Islet of Langerhans (tissue), 1 donor: Measurements from ENCODE around the gene TIMELESS.
"Not testable (repeated sequence)": the region's sequence is repeated elsewhere in the genome, so short reads cannot be mapped to it uniquely, and the experiment has no call there.

Experiments
- FAIRE-seq: peaks from one replicate; lab custom pipeline; 2011; peaks lifted over from hg19 to GRCh38; lab: Jason Lieb, UNC

TIMELESS gene, protein sequence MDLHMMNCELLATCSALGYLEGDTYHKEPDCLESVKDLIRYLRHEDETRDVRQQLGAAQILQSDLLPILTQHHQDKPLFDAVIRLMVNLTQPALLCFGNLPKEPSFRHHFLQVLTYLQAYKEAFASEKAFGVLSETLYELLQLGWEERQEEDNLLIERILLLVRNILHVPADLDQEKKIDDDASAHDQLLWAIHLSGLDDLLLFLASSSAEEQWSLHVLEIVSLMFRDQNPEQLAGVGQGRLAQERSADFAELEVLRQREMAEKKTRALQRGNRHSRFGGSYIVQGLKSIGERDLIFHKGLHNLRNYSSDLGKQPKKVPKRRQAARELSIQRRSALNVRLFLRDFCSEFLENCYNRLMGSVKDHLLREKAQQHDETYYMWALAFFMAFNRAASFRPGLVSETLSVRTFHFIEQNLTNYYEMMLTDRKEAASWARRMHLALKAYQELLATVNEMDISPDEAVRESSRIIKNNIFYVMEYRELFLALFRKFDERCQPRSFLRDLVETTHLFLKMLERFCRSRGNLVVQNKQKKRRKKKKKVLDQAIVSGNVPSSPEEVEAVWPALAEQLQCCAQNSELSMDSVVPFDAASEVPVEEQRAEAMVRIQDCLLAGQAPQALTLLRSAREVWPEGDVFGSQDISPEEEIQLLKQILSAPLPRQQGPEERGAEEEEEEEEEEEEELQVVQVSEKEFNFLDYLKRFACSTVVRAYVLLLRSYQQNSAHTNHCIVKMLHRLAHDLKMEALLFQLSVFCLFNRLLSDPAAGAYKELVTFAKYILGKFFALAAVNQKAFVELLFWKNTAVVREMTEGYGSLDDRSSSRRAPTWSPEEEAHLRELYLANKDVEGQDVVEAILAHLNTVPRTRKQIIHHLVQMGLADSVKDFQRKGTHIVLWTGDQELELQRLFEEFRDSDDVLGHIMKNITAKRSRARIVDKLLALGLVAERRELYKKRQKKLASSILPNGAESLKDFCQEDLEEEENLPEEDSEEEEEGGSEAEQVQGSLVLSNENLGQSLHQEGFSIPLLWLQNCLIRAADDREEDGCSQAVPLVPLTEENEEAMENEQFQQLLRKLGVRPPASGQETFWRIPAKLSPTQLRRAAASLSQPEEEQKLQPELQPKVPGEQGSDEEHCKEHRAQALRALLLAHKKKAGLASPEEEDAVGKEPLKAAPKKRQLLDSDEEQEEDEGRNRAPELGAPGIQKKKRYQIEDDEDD

DNA sequence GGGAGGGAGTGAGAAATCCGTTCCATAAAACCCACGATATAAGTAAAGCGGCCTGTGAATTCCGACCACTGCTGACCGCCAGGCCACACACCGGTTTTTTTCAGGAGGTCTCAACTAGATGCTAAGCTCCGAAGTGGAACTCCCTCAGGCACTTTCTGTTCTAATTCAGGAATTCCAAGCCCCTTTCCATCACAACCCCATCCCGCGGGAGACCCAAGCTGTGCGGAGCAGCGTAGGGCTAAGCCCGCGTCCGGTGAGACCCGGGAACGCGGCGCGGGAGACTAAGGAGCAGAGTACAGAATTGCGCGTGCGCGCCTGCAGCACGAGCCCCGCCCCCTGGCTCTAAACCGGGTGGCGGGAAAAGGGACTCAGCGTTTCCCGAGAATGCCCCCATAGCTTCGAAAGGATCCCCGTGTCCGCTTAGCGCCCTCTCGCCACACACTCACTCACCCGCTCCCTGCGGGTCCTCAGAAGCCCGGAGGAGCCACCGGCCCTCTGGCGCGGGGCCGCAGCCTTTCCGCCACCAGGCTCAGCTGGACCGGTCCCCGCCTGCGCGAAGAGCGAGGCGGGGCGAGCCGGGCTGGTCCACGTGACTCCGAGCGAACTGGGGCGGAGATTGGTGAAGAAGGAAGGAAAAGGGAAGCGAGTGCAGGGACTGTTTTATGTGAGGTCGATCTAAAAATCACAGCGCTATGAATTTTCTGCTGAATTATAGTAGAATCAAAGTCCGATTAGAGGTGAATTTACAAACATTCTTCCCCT, at the start of gene TIMELESS:
Gene TIMELESS (minus strand): TSS at position 567 of the 762 bp plus-strand sequence. CDS start 15,256 bp downstream, outside the sequence.
- peak; percentile 79 for FAIRE-seq

DNA sequence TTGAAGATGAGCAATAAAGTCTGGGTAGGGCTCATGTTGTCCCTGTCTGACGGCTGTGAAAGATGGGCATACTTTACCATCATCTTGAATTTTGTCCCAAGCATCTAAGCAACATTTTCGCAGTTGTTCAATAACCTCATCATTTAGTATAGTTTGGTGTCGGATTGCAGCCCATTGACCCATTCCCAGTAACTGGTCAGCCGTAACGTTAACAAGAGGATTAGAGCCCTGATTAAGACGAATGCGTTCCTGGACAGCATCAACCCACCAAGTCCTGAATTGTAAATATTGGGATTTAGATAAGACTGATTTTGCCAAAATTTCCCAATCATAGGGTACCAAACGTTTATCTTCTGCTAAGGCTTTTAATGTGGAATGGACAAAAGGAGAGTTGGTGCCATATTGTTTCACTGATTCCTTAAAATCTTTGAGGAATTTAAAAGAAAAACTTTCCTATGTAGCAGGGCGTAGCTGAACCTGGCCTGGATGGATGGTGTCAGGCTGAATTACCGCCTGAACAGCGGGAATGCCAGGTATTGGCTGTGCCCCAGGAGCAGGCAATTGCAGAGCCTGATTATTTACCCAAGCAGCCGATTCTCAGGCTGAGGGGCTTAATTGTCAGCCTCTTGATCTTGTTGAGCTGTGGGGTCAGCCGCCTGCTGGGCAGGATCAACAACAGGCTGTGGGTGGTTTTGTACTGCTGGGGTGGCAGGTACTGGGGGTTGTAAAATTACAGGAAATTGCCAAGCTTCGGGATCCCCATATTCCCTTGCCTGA, 49.1 kb upstream of the TIMELESS start:
- not testable (repeated sequence) for FAIRE-seq

DNA sequence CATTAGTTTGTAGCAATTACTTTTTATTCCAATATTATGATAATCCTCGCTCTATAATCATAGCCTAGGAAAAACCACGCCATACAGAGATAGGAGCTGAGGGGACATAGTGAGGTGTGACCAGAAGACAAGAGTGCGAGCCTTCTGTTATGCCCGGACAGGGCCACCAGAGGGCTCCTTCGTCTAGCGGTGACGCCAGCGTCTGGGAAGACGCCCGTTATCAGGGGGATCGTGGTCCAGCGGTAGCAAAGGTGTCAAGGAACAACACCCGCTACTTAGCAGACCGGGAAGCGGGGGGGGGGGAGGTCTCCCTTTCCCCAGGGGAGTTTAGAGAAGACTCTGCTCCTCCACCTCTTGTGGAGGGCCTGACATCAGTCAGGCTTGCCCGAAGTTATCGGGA, 47.5 kb upstream of the TIMELESS start:
- not testable (repeated sequence) for FAIRE-seq

DNA sequence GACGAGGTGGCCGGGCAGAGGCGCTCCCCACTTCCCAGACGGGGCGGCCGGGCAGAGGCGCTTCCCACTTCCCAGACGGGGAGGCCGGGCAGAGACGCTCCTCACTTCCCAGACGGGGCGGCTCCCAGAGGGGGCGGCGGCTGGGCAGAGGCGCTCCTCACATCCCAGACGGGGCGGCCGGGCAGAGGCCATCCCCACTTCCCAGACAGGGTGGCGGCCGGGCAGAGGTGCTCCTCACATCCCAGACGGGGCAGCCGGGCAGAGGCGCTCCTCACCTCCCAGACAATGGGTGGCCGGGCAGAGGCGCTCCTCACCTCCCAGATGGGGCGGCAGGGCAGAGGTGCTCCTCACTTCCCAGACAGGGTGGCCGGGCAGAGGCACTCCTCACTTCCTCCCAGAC, 45.3 kb upstream of the TIMELESS start:
- not testable (repeated sequence) for FAIRE-seq

DNA sequence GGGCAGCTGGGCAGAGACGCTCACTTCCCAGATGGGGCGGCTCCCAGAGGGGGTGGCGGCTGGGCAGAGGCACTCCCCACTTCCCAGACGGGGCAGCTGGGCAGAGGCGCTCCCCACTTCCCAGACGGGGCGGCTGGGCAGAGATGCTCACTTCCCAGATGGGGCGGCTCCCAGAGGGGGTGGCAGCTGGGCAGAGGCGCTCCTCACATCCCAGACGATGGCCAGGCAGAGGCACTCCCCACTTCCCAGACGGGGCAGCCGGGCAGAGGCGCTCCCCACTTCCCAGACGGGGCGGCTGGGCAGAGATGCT, 44.8 kb upstream of the TIMELESS start:
- FAIRE-seq, result not testable (repeated sequence)

DNA sequence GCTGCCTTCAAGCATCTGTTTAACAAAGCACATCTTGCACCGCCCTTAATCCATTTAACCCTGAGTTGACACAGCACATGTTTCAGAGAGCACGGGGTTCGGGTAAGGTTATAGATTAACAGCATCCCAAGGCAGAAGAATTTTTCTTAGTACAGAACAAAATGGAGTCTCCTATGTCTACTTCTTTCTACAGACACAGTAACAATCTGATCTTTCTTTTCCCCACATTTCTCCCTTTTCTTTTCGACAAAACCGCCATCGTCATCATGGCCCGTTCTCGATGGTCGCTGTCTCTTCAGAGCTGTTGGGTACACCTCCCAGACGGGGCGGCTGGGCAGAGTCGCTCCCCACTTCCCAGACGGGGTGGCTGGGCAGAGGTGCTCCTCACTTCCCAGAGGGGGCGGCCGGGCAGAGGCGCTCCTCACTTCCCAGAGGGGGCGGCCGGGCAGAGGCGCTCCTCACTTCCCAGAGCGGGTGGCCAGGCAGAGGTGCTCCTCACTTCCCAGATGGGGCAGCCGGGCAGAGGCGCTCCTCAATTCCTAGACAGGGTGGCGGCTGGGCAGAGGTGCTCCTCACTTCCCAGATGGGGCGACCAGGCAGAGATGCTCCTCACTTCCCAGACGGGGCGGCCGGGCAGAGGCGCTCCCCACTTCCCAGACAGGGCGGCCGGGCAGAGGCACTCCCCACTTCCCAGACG, 44.3 kb upstream of the TIMELESS start:
- FAIRE-seq, result not testable (repeated sequence)

DNA sequence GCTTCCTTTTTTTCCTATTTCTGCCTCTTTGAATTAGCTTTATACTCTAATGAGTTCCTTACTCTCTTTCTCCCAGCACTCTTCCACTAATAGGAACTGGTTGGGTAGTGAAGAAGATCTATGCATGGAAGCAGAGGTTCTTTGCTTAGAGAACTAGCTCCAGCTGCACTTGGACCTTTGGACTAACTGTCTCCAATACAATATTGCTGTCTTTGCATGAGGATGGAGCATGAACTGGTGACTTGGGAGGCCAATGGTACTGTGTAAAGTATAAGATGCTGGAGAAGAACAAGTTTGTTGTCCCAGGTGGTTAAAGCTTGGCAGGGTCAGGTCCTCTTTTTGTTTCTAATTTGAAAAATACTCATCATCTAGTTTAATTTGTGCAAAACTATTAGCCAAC, 41.1 kb upstream of the TIMELESS start:
- no peak for FAIRE-seq

DNA sequence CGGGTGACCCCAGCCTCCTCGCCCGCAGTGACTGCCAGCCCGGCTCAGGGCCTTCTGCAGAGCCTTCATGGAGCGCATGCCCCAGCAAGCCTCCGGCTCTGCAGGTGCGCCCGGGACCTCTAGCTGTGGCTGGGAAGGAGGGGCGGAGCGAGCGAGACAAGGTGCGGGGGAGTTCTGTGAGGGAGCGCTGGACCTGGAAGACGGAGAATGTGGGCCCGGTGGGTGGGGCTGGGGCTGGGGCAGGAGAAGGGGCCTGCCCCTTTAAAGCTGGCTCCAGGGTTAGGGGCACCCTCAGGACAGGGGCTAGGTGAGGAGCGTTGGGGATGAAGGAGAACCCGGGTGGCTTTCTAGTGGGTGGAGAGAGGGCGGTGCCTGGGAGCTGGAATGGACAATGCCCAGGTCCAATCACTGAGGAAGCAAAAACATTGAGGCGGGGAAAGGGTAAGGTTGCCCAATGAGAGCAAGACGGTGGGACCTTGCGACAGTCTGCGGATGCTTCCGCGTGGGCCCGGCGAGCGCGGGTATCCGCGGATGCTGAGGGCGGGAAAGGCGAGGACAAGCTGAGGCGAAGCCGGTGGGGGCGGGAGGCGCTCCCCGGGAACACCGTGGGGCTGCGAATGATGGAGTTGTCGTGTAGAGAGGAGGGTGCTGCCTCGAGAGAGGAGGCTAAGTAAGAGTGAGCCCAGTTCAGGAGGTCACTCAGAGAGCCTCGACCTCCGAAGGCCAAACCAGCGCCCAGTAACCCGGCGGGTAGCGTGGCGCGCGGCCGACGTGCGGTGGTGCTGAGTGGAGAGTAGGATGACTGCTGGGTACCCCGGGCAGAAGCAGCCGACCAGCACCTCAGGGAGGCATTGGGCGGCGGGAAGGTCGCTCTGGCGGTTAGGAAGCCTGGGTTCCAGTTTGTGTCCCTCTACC, 39.1 kb upstream of the TIMELESS start, which contains the start of gene GLS2:
Gene GLS2 (minus strand): TSS at position 121 of the 915 bp plus-strand sequence. CDS start 43 bp downstream, at position 78.
- FAIRE-seq, result peak; percentile 76

DNA sequence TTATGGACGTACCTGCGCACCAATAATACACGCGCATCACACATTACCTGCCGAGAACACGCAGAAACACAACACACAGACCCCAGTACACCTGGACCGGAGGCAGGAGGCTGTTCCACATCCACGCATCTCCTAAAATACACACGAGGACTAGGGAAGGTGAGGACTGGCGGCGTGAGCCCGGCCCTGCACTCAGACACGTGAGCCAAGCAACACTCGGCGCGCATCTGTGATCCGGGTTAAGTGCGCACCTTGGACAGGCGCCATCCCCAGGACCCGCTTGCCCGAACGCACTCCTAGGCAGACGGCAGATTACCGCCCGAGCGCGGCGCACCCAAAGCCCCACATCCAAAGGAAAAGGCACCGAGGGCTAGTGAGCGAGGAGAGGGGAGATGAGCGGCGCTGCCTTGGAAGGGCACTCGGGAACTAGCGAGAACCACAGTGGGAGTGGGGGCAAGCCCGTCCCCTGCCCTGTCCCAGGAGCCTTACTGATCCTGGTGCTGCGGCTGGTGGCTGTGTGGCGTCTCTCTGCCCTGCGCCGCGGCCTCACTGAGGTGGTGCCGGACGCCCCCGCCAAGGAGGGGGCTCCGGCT, 38.3 kb upstream of the TIMELESS start:
- no peak for FAIRE-seq

DNA sequence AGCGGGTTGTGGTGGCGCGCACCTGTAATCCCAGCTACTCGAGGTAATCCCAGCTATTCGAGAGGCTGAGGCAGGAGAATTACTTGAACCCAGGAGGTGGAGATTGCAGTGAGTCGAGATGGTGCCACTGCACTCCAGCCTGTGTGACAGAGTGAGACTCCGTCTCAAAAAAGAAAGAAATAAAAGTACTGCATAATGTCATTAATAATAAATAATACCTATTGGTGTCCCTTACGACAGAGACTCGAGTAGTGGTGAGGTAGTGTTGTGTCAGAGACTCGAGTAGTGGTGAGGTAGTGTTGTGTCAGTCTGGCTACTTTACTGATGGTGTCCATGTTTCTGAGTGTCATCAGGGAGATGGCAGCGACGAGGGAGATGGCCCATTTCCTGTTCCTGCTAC, 37.5 kb upstream of the TIMELESS start:
- FAIRE-seq, result no peak

DNA sequence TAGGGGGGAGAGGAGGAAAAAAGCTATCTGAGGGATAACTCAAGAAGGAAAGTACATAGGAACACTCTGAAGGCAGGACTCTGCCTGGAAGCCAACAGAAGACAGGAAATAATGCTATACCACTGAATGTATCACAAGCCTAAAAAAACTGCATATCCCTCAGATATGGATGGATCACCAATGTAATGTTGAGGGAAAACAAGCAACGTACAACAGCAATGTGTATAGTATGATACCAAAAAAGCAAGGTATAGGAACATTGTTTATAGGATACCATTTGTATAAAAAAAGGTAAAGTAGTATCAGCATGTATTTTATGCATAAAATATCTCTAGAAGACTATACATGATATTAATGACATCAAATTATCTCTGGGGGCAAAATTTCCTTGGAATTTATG, 35.3 kb upstream of the TIMELESS start:
- no peak for FAIRE-seq

DNA sequence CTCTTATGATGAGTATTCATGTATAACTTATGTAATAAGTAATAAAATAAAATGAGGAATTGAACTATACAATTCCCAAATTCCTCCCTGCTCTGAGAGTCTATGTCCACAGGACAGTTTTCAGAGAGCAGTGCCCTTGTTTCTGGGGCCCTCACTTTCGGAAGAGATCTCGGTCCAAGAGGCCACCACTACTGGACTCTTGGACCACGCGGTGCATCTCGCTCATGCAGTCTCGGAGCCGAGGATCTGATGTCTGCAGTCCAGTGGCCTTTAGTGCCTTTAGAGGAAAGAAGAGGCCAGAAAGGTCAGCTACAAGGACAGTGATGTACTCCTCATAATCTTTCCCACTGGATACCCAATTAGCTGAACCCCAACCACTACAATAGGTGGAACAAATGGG, 30.4 kb upstream of the TIMELESS start:
- no peak for FAIRE-seq

DNA sequence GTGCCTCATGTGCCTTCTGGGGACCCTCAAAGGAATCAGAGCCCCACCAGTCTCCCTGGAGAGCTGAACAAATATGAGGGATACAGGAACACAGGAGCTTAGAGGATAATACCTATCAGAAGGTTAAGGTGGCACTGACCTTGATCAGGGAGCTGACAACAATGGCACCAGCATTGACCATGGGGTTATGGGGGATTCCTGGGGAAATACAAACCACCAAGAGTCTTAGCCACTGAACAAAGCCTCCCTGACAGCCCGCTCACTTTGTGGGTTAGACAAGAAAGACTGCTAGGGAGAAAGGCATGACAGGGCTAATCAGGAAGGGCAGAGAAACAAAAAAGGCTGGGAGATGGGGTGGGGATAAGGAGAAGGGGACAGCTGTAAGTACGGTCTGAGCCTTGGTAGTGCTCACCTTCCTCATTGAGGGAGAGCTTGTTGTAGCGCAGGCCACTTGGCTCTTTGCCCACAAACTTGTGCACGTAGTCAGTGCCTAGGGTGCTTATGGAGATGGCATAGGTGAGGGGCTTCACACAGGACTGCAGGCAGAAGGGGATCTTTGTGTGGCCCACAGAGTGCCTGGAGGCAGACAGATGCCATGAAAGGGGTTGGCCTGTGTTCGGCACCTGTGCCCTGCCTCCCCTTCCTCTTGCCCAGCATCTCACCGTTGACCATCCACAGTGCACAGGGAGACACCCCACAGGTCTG, 28.4 kb upstream of the TIMELESS start:
- no peak for FAIRE-seq

DNA sequence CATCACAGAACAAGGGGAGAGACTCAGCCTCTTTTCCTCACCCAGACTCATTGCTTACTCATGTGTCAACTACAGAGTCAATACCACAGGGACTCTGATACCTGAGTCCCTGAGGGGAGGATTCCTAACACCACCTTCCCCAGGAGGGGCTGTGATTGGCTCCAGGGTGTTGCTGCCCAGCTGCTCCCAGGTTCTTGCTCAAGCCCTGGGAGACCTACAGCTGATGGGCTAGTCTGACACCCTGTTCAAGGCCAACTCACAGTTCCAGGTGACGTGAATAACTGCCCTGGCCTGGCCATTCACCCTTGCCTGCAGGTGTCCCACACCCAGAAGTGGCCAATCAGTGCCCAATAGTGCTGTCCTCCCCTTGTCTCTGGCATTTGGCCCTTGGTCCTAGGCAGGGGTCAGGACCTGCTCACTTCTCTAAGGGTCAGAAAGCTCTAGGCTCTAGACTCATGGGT, 27.8 kb upstream of the TIMELESS start:
- FAIRE-seq, result no peak

DNA sequence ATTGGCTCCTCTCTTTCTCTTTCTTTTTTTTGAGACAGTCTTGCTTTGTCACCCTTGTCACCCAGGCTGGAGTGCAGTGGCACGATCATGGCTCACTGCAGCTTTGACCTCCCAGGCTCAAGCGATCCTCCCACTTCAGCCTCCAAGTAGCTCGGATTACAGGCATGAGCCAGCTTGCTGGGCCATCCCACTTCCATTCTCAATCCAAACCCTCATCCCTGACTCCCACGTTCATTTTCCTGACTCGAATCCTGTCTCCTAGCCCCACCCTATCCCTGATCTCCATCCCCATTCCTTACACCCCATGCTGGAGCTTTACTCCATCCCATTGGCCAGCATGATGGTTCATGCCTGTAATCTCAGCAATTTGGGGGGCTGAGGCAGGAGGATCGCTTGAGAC, 26.9 kb upstream of the TIMELESS start:
- FAIRE-seq, result no peak

DNA sequence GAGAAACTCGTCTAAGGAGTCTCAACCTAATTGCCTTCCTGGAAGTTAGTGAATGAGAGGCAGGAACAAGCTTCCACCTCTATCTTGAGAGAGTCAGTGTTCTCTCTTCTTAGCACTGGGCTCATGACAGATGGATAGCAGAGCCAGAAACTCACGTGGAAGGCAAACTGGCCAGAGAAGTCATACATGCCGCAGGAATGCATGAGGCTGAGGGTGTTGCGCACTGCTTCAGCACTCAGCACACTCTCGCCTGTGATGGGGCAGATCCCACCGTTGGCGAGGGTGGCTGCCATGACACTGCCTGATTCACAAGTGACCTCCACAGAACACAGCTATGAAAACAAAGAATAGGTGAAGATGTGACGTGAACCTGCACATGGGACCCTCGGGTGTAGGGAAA, 25.2 kb upstream of the TIMELESS start:
- FAIRE-seq, result no peak

DNA sequence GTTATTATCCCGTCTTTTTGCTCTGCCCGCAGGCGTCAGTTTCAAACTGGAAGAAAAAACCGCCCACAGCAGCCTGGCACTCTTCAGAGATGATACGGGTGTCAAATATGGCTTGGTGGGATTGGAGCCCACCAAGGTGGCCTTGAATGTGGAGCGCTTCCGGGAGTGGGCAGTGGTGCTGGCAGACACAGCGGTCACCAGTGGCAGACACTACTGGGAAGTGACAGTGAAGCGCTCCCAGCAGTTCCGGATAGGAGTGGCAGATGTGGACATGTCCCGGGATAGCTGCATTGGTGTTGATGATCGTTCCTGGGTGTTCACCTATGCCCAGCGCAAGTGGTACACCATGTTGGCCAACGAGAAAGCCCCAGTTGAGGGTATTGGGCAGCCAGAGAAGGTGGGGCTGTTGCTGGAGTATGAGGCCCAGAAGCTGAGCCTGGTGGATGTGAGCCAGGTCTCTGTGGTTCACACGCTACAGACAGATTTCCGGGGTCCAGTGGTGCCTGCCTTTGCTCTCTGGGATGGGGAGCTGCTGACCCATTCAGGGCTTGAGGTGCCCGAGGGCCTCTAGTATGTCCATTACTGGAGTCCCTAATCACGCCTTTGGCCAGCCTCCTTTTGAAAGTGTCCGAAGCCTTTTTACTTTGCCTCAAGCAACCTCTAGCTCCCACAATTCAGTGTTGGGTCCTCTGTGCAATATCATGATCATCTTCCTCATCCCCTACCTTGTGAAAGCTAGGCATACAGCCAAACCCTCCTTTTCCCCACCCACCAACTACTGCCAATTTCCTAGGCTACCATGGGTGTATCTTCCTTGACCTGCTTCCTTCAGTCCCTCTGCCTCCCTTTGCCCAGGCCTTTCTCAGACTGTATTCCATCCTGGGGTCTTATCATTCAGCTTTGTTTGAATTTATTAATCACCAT, 20.0 kb upstream of the TIMELESS start:
- no peak for FAIRE-seq
